Measurements from ENCODE around the gene SYNE1. TPM values are rescaled to one million over a fixed set of nuclear protein-coding genes. Genes with fewer than 3 reads are reported as not detected.

SYNE1 gene
- total and polyA plus RNA-seq, 7 experiments from 2014 or later = 50.6 to 205 (median 161) TPM

DNA sequence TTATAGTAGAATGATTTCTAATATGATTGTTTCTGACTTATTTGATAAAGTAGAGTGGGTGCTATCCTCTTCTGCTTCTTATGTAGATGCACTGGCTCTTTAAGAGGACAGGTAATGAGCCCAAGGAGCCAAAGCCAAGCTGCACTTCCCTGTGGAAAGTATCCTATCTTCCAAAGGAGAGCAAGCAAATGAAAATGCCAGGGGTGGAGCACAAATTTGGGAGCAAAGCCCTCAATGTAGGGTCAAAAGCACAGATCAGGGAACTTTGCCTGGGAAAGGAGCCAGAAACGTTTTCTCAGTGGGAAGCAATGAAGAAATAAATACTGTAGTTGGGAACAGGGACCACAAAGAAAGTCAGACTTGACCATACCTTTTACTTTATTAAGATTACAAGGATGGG is 242.9 kb downstream of the SYNE1 start:
- Mint-ChIP-seq H3K4me3 (no peak overlapping the region), H3K27me3 (peaks cover 4 to 27% (median 9%) of the 10 kb centered on the region in 5 donors), H3K9me3 (no peaks in the 10 kb centered on the region), H3K36me3 (no peaks in the 10 kb centered on the region), H3K4me1 (no peaks in the 10 kb centered on the region), H3K27ac (no peak overlapping the region)
- H3K4me3 ChIP-seq (ENCODE audit: low read length) = no peak overlapping the region
- no peaks in the 10 kb centered on the region for H3K27me3 ChIP-seq (ENCODE audit: control insufficient read depth in 2 of 2, insufficient read depth in 2 of 2, low read length in 2 of 2)
- intact Hi-C loops (cut with micrococcal nuclease) = no loop called here
- no peaks in the 10 kb centered on the region for H3K4me1 ChIP-seq (ENCODE audit: control insufficient read depth in 2 of 2, insufficient read depth in 2 of 2, low read length in 2 of 2)
- no peaks in the 10 kb centered on the region for H3K9me3 ChIP-seq (ENCODE audit: control insufficient read depth in 2 of 3, low read length in 3 of 3)
- POLR2A ChIA-PET = no interaction called here
- CTCF ChIA-PET = no interaction called here
- no peak for DNase-seq
- ATAC-seq = no peak
- no peak overlapping the region for H3K27ac ChIP-seq (ENCODE audit: low read depth, low read length)
- no peaks in the 10 kb centered on the region for H3K36me3 ChIP-seq (ENCODE audit: control insufficient read depth in 2 of 3, insufficient read depth in 3 of 3, low read length in 3 of 3)

DNA sequence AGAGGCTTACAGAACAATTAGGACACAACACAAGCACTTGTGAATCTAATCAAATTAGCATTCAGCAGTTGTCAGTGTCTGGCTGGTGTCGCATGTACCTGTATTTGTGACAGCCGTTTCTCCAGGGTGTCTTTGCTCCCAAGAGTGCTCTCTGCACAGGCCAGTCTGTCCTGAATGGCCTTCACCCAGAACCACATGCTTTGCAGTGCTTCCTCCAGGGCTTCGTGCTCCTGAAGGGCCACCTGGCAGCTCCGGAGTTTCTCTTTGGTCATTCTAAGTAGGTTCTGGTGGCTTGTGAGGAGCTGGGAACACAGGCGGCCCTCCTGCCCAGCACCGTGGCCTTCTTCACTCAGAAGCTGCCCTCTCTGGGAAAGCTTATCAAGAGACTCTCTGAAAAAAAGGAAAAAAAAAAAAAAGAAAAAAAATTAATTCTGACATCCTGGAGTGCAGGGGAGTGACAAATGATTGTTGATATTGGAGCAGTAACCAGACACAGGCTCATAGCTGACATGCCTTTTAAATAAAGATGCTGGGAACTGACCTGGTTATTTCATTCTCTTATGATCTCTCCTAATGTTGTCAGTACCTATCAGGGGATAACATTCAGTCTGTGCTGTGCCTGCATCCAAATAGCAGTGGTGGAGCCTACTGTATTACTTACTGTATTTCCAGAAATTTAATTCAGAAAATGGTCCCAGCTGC is 245.8 kb downstream of the SYNE1 start:
- H3K4me1 Mint-ChIP-seq = no peaks in the 10 kb centered on the region
- no peak overlapping the region for H3K4me3 Mint-ChIP-seq
- H3K4me1 ChIP-seq (ENCODE audit: control insufficient read depth in 2 of 2, insufficient read depth in 2 of 2, low read length in 2 of 2) = no peaks in the 10 kb centered on the region
- no peak overlapping the region for H3K4me3 ChIP-seq (ENCODE audit: low read length)
- ChIA-PET CTCF (no interaction called here), POLR2A (no interaction called here)
- intact Hi-C loops (cut with micrococcal nuclease) = no loop called here
- no peaks in the 10 kb centered on the region for H3K9me3 ChIP-seq (ENCODE audit: control insufficient read depth in 2 of 3, low read length in 3 of 3)
- H3K27ac ChIP-seq (ENCODE audit: low read depth, low read length) = no peak overlapping the region
- H3K36me3 Mint-ChIP-seq = no peaks in the 10 kb centered on the region
- ATAC-seq (no peak), DNase-seq (no peak)
- peaks cover 6 to 34% (median 16%) of the 10 kb centered on the region in 5 donors for H3K27me3 Mint-ChIP-seq
- H3K27ac Mint-ChIP-seq = no peak overlapping the region
- H3K36me3 ChIP-seq (ENCODE audit: control insufficient read depth in 2 of 3, insufficient read depth in 3 of 3, low read length in 3 of 3) = no peaks in the 10 kb centered on the region
- H3K9me3 Mint-ChIP-seq = no peaks in the 10 kb centered on the region
- no peaks in the 10 kb centered on the region for H3K27me3 ChIP-seq (ENCODE audit: control insufficient read depth in 2 of 2, insufficient read depth in 2 of 2, low read length in 2 of 2)

DNA sequence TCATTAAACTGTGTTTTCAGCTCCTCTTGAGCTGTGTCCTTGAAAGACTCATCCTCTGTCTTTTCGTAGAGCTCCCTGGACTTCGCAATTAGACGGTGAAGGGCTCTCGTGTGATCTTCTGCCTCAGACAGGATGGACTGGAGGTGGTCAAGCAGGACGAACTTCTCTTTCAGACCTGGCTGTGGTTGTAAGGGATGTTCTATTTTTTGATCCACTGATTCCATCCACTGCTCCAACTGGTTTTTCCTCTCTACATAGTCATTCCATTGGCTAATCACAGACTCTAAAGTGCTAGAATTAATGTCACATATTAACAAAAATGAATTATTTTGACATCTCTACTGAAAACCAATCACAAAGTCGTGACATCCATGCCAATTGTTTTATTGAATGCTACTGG is 250.1 kb downstream of the SYNE1 start:
- CTCF ChIA-PET = no interaction called here
- no peak overlapping the region for H3K27ac Mint-ChIP-seq
- ATAC-seq (no peak), DNase-seq (no peak)
- no peaks in the 10 kb centered on the region for H3K4me1 Mint-ChIP-seq
- no peak overlapping the region for H3K4me3 Mint-ChIP-seq
- H3K9me3 ChIP-seq (ENCODE audit: control insufficient read depth in 2 of 3, low read length in 3 of 3) = no peaks in the 10 kb centered on the region
- POLR2A ChIA-PET = no interaction called here
- peaks cover 6 to 39% (median 25%) of the 10 kb centered on the region in 5 donors for H3K27me3 Mint-ChIP-seq
- H3K36me3 ChIP-seq (ENCODE audit: control insufficient read depth in 2 of 3, insufficient read depth in 3 of 3, low read length in 3 of 3) = no peaks in the 10 kb centered on the region
- no peaks in the 10 kb centered on the region for H3K27me3 ChIP-seq (ENCODE audit: control insufficient read depth in 2 of 2, insufficient read depth in 2 of 2, low read length in 2 of 2)
- no peaks in the 10 kb centered on the region for H3K4me1 ChIP-seq (ENCODE audit: control insufficient read depth in 2 of 2, insufficient read depth in 2 of 2, low read length in 2 of 2)
- H3K27ac ChIP-seq (ENCODE audit: low read depth, low read length) = no peak overlapping the region
- no peaks in the 10 kb centered on the region for H3K36me3 Mint-ChIP-seq
- H3K4me3 ChIP-seq (ENCODE audit: low read length) = no peak overlapping the region
- intact Hi-C loops (cut with micrococcal nuclease) = no loop called here
- H3K9me3 Mint-ChIP-seq = no peaks in the 10 kb centered on the region

DNA sequence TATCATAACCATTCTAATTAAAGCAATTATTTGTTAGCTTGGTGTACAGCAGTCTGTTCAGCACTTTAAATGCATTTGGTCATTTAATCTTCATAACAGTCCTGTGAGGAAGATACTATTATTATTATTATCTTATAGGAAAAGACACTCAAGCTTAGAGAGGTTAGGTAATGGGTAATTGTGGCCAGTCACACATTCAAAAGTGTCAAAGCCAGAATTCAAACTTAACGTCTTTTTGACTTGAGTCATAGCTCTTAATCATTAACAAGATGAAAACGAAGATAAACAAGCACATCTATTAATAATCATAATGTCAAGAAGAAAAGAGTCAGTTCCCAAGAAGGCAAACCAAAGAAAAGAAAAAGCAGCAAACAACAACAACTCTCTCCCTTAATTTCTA is 251.0 kb downstream of the SYNE1 start:
- Mint-ChIP-seq H3K4me1 (no peaks in the 10 kb centered on the region), H3K4me3 (no peak overlapping the region), H3K9me3 (no peaks in the 10 kb centered on the region), H3K27me3 (peaks cover 6 to 32% (median 23%) of the 10 kb centered on the region in 5 donors), H3K27ac (no peak overlapping the region), H3K36me3 (no peaks in the 10 kb centered on the region)
- Histone ChIP-seq H3K27ac (ENCODE audit: low read depth, low read length) (no peak overlapping the region), H3K9me3 (ENCODE audit: control insufficient read depth in 2 of 3, low read length in 3 of 3) (no peaks in the 10 kb centered on the region), H3K27me3 (ENCODE audit: control insufficient read depth in 2 of 2, insufficient read depth in 2 of 2, low read length in 2 of 2) (no peaks in the 10 kb centered on the region), H3K36me3 (ENCODE audit: control insufficient read depth in 2 of 3, insufficient read depth in 3 of 3, low read length in 3 of 3) (no peaks in the 10 kb centered on the region), H3K4me1 (ENCODE audit: control insufficient read depth in 2 of 2, insufficient read depth in 2 of 2, low read length in 2 of 2) (no peaks in the 10 kb centered on the region), H3K4me3 (ENCODE audit: low read length) (no peak overlapping the region)
- intact Hi-C loops (cut with micrococcal nuclease) = no loop called here
- CTCF ChIA-PET = no interaction called here
- POLR2A ChIA-PET = no interaction called here
- DNase-seq (no peak), ATAC-seq (no peak)

DNA sequence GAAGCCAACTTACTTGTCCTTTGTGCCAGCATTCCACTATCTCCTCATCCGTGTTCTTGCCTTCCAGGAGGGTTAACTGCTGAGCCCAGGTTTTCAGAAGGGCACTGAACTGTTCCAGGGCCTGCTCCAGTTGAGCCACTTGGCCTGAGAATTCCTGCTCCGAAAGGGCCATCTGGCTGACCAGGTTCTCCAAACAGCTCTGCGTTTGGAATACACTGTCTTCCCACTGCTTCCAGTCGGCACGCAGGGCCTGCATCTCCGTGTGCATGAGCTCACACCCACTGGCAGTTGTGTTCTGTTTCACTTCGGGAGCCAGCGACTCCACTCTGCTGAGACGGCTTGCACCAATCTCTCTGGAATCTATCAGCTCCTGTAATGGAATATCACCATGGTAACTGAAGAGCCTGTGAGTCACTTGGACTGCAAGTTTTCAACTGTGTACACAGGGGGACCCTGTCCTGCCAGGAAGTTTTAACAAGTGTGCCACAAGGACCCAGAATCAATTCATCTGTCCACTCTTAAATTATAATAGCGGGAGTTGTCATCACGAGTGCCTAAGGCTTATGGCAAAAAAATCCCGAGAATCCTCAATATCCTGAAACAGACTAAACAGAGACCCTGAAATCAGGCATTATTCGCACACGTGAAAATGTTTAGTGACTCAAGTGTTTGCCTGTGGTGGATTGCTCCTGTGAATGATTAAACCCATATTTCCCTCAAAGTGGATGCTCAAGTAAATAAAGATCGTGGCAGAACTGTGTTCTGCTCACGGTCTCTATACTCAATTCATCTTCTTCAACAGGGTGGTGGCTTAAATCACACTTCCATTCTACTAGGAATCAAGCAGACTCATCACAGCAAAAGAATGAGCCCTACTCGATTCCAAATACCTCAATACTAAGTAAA is 255.9 kb downstream of the SYNE1 start:
- H3K9me3 Mint-ChIP-seq = no peaks in the 10 kb centered on the region
- H3K27ac ChIP-seq (ENCODE audit: low read depth, low read length) = no peak overlapping the region
- CTCF ChIA-PET = no interaction called here
- no peak overlapping the region for H3K4me3 Mint-ChIP-seq
- H3K4me1 Mint-ChIP-seq = peaks cover 0 to 4% (median 0%) of the 10 kb centered on the region in 7 donors
- H3K27me3 Mint-ChIP-seq = peaks cover 8 to 21% (median 15%) of the 10 kb centered on the region in 5 donors
- no peaks in the 10 kb centered on the region for H3K27me3 ChIP-seq (ENCODE audit: control insufficient read depth in 2 of 2, insufficient read depth in 2 of 2, low read length in 2 of 2)
- no peaks in the 10 kb centered on the region for H3K36me3 ChIP-seq (ENCODE audit: control insufficient read depth in 2 of 3, insufficient read depth in 3 of 3, low read length in 3 of 3)
- H3K9me3 ChIP-seq (ENCODE audit: control insufficient read depth in 2 of 3, low read length in 3 of 3) = no peaks in the 10 kb centered on the region
- POLR2A ChIA-PET = no interaction called here
- intact Hi-C loops (cut with micrococcal nuclease) = no loop called here
- no peaks in the 10 kb centered on the region for H3K4me1 ChIP-seq (ENCODE audit: control insufficient read depth in 2 of 2, insufficient read depth in 2 of 2, low read length in 2 of 2)
- no peaks in the 10 kb centered on the region for H3K36me3 Mint-ChIP-seq
- DNase-seq (no peak), ATAC-seq (no peak)
- no peak overlapping the region for H3K4me3 ChIP-seq (ENCODE audit: low read length)
- no peak overlapping the region for H3K27ac Mint-ChIP-seq

DNA sequence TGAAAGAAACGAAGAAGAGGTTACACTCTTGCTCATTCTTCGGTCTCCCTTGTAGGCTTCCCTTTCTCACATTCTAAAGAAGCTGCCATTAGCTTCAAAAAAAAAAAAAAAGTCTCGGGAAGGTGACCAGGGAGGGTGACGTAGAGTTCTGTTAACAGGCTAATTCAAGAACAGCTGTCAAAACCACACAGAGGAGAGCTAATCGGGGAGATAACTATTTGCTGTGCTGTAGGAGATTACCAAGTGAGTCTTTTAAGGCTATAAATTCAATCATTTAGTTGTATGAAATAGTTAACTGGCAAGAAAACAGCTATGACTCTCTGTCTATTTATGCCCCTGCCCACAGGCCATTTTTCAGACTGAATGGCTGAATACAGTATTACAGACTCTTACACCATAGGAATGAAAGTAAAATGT is 256.8 kb downstream of the SYNE1 start:
- Histone ChIP-seq H3K27ac (ENCODE audit: low read depth, low read length) (no peak overlapping the region), H3K36me3 (ENCODE audit: control insufficient read depth in 2 of 3, insufficient read depth in 3 of 3, low read length in 3 of 3) (no peaks in the 10 kb centered on the region), H3K4me3 (ENCODE audit: low read length) (no peak overlapping the region), H3K9me3 (ENCODE audit: control insufficient read depth in 2 of 3, low read length in 3 of 3) (no peaks in the 10 kb centered on the region), H3K4me1 (ENCODE audit: control insufficient read depth in 2 of 2, insufficient read depth in 2 of 2, low read length in 2 of 2) (no peaks in the 10 kb centered on the region), H3K27me3 (ENCODE audit: control insufficient read depth in 2 of 2, insufficient read depth in 2 of 2, low read length in 2 of 2) (no peaks in the 10 kb centered on the region)
- Mint-ChIP-seq H3K9me3 (no peaks in the 10 kb centered on the region), H3K4me3 (no peak overlapping the region), H3K27ac (no peak overlapping the region), H3K4me1 (peaks cover 0 to 4% (median 0%) of the 10 kb centered on the region in 7 donors), H3K36me3 (no peaks in the 10 kb centered on the region), H3K27me3 (peaks cover 8 to 21% (median 14%) of the 10 kb centered on the region in 5 donors)
- no peak for ATAC-seq
- CTCF ChIA-PET = no interaction called here
- DNase-seq = no peak
- intact Hi-C loops (cut with micrococcal nuclease) = no loop called here
- POLR2A ChIA-PET = no interaction called here
